ENCODE data around the gene OR4E2.
"Not testable (repeated sequence)": the region's sequence is repeated elsewhere in the genome, so short reads cannot be mapped to it uniquely, and the experiment has no call there.

The OR4E2 gene

DNA sequence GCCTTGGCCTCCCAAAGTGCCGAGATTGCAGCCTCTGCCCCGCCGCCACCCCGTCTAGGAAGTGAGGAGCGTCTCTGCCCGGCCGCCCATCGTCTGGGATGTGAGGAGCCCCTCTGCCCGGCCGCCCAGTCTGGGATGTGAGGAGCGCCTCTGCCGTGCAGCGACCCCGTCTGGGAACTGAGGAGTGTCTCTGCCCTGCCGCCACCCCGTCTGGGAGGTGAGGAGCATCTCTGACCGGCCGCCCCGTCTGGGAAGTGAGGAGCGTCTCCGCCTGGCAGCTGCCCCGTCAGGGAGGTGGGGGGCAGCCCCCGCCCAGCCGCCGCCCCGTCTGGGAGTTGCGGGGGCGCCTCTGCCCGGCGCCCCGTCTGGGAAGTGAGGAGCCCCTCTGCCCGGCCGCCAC lies 44.0 kb downstream of the OR4E2 start:
- DNase-seq (ENCODE audit: low read depth in 2 of 2) = not testable (repeated sequence)

DNA sequence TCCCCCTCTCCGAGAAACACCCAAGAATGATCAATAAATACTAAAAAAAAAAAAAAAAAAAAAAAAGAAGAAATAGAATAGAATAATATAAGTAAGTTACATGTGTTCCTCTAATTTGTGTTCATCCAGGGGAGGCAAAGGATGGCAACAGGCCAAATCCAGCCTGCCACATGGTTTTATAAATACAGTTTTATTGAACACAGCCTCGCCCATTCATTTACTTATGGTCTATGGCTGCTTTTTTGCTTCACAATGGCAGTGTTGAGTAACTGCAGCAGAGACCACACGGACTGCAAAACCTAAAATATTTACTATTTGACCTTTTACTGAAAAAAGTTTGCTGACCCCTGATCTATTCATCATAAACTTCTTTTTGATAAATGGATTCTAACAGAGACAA lies 44.9 kb downstream of the OR4E2 start:
- DNase-seq (ENCODE audit: low read depth in 2 of 2) = not testable (repeated sequence)

DNA sequence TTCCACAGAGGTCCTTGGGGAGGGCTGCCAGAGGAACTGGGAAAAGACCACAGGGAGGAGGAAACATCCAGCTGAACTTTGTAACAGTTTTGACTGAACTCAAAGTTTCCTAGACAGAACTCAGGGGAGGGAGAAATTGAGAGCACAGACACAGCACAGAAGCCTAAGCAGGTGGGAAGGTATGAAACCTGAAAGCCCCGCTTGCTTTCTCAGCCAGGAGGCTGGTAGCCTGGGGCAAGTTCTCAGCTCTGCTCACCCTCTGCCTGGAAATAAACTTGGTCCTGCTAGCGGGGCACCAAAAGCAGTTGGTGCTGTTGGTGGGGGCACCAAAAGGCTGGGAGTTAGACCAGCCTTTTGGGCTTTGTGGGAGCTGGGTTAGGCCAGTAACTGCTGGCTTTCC lies 45.9 kb downstream of the OR4E2 start:
- no peak for DNase-seq (ENCODE audit: low read depth in 2 of 2)

DNA sequence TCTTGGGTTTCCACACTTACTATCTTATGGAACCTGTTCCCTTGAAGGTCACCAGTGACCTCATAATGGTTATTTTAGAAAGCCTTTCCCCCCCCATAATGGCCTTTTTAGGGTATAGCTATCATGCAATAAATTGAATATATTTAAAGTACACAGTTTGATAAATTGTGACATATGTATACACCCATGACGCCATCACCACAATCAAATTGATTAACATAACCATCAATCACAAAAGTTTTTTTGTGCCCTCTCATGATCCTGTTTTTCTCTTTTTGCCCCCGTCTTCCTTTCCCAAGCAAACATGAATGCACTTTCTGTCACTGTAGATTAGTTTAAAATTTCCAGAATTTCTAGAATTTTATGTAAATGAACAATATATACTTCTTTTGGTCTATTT lies 48.7 kb downstream of the OR4E2 start:
- DNase-seq (ENCODE audit: low read depth in 2 of 2) = no peak

DNA sequence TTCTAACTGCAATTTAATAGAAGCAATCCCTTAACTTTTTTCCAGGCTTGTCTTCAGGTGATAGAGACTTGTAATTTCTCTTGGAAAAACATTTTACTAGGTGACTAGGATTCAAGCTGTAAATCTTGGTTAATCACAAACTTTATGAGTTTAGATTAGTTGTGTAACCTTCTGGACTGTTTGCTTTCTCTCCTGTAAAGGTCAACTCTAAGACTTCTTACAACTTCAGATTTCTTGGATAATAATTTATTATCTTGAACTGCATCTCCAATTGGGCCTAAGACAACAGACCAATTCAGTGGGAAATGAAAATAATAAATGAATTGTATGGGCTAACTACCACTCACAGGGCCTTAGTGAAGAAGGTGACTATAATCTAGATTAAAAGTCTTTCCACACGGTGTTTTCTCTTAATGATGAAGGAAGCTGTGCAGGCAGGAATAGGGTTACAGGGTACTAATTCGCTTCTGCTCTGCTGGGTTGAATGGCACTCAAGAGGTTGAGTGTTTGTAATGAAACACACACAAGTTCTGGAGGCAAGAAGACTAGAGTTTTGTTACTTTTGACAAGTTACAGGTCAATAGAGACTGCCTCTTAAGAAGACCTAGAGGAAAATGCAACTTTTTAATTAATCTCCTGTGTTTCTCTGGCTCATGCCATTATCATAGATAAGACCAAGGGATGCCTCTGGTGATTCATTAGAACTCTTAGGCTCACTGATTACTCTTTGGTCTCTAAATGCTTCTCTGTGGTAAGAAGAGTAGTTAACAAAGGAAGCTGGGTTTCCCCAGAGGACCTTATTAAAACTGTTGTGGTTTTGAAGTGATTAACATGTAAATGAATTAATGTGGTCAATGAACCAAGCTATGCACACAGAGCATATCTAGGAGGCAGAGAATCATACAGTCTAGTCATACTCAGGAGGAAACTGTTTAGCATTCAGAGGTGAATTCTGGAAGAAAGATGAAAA lies 50.0 kb downstream of the OR4E2 start:
- no peak for DNase-seq (ENCODE audit: low read depth in 2 of 2)

DNA sequence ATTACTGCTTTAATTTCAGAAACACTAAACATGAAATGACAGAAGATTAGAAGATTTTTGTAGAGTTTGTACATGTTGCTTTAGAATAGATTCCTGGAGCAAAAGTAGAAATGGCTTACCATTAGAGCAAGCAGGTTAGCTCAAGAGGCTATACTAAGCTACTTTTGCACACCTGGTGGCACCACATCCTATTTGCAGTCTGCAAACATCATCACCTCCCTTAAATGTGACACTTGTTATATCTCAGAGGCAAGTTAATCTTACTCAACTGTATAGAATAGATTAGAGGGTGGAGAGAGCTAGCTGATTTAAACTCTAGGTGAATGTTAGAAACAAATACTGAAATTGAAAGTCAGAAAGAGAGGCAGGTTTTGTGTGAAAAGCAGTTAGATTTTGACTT lies 50.7 kb downstream of the OR4E2 start:
- DNase-seq (ENCODE audit: low read depth in 2 of 2) = no peak

DNA sequence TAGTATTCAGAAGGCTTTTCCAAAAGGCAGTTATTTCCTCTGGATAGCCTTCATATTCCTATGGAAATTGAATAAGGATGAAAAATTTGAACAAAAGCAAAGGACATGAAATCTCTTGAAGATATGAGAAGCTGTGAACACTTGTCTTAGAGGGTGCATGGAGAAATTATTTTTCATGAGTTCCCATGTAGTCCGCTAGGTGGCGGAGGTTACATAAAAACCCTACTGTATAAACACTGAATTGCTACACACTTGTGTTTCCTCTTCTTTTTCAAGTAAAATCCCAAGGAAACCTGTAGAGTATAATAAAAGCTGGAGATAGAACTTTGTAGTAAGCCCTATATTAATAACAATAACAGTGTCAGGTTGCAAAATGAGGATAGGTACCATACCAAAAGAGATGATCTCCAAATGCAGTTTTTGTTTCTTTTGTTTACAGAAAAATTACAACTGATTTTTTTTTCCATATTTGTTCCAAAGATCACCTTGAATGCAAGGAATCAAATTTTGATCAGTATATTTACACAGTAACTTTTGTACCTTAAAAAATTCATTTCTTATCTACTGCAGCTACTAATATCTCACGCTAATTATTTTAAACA lies 57.8 kb downstream of the OR4E2 start:
- no peak for DNase-seq (ENCODE audit: low read depth in 2 of 2)

DNA sequence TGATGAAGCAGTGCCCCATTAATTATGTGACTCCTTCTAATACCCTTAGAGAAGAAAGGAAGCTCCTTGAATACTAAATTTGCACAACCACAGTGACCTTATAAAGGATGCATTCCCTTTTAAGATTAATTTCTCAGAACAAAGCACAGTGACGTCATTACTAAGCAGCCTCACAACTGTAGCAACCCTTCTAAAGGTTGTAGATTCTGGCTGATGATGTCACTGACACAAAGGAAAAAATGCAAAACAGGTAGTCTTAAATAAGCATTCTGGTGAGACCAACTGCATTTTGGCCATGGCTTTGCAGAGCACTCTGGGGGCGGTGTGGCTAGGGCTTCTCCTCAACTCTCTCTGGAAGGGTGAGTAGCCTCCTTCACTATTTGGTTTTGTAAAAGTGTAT lies 58.4 kb downstream of the OR4E2 start:
- DNase-seq (ENCODE audit: low read depth in 2 of 2) = no peak

DNA sequence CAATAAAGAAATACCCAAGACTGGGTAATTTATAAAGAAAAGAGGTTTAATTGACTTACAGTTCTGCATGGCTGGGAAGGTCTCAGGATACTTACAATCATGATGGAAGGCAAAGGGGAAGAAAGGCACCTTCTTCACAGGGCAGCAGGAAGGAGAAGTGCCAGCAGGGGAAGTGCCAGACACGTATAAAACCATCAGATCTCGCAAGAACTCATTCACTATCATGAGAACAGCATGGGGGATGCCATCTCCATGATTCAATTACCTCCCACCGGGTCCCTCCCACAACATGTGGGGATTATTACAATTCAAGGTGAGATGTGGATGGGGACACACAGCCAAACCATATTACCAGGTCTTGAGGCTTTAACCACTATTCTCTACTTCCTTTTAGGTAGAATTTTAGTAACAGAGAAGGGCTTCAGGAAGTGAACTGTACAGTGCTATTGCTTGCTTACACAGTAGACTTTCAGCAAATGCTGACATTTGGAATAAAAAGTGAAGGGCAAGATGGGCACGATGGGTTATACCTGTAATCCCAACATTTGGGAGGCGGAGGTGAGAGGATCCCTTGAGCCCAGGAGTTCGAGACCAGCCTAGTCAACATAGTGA lies 60.8 kb downstream of the OR4E2 start:
- no peak for DNase-seq (ENCODE audit: low read depth in 2 of 2)

Measured in stimulated activated CD8-positive, alpha-beta memory T cell treated with anti-CD3 and anti-CD28 coated beads, Interleukin-2, amount 100 ng/mL, for 1 hour (primary cell).